ENCODE results near the gene LOXL1. TPM values are rescaled to one million over a fixed set of nuclear protein-coding genes. Genes with fewer than 3 reads are reported as not detected.

The LOXL1 gene
- total and polyA plus RNA-seq, 2 donors (not counting 1 experiment from before 2014, with no cell fraction given): 0.21 to 0.49 TPM

- Histone ChIP-seq H3K4me2 (replicated peaks; ENCODE audit: low read depth, low read length, poor library complexity, severe bottlenecking) (no peak overlapping the region), H3K9ac (ENCODE audit: low read length) (no peak overlapping the region), H3K4me1 (ENCODE audit: control insufficient read depth in 2 of 2, insufficient read depth in 2 of 2, low read length in 2 of 2) (no peaks in the 10 kb centered on the region), H4K20me1 (ENCODE audit: control insufficient read depth, insufficient read depth, low read length, poor library complexity, severe bottlenecking) (no peaks in the 10 kb centered on the region), H3K27ac (ENCODE audit: low read length in 2 of 2) (no peak overlapping the region), H3K36me3 (replicated peaks in 1 of 2; ENCODE audit: control extremely low read depth in 1 of 2, control insufficient read depth in 1 of 2, extremely low read depth in 1 of 2, insufficient read depth in 2 of 2, low read length in 1 of 2) (no peaks in the 10 kb centered on the region), H3K9me3 (ENCODE audit: control extremely low read depth in 1 of 3, control insufficient read depth in 2 of 3, insufficient read depth in 1 of 3, low read length in 2 of 3) (peaks cover 0 to 12% (median 0%) of the 10 kb centered on the region in 3 donors), H3K79me2 (ENCODE audit: control insufficient read depth, insufficient read depth, low read length) (no peaks in the 10 kb centered on the region), H2AFZ (ENCODE audit: insufficient read depth, low read depth, low read length, poor library complexity, severe bottlenecking) (no peak overlapping the region), H3K27me3 (replicated peaks in 1 of 4; ENCODE audit: control extremely low read depth in 1 of 4, control insufficient read depth in 3 of 4, insufficient read depth in 4 of 4, low read length in 3 of 4) (peaks cover 0 to 7% (median 0%) of the 10 kb centered on the region in 4 experiments), H3K4me3 (ENCODE audit: control extremely low read depth in 1 of 5, extremely low read depth in 1 of 5, insufficient read depth in 1 of 5, low read depth in 2 of 5, low read length in 4 of 5) (no peak overlapping the region)
- ATAC-seq (ENCODE audit: low read depth): no peak
- H3K27ac Mint-ChIP-seq: no peak overlapping the region
- DNase-seq: no peak
- no peak overlapping the region for H3K4me3 Mint-ChIP-seq
- no peak for TF ChIP-seq EZH2 (IDR thresholded peaks at IDR 0.05; ENCODE audit: borderline replicate concordance, insufficient read depth, low read depth, low read length, poor library complexity, severe bottlenecking)
- intact Hi-C loops (cut with micrococcal nuclease): no loop called here
- no CpG with 5 or more reads among the region's 2 CpGs for WGBS (ENCODE audit: insufficient coverage)
- POLR2A ChIA-PET: no interaction called here
- CTCF ChIA-PET: no interaction called here
- H3K4me1 Mint-ChIP-seq: no peaks in the 10 kb centered on the region
- H3K27me3 Mint-ChIP-seq: peaks cover 30% of the 10 kb centered on the region
- H3K9me3 Mint-ChIP-seq (ENCODE audit: insufficient read depth): no peaks in the 10 kb centered on the region
These were observed 11.2 kb upstream of the LOXL1 start for GRCh38 chr15:73915082-73915481.

- 92% methylated on average over 3 of the region's 3 CpGs for WGBS (ENCODE audit: insufficient coverage)
- H3K4me3 ChIP-seq (ENCODE audit: control extremely low read depth in 1 of 5, extremely low read depth in 1 of 5, insufficient read depth in 1 of 5, low read depth in 2 of 5, low read length in 4 of 5): no peak overlapping the region
- H3K27ac Mint-ChIP-seq: no peak overlapping the region
These were observed 7.5 kb upstream of the LOXL1 start for GRCh38 chr15:73918784-73919183.

More at GRCh38 chr15:73918784-73919183, 7.5 kb upstream of the LOXL1 start:
- no peak for ATAC-seq (ENCODE audit: low read depth)
- no peak overlapping the region for H3K4me3 Mint-ChIP-seq
- peaks cover 16% of the 10 kb centered on the region for H3K27me3 Mint-ChIP-seq
- peaks cover 0 to 12% (median 0%) of the 10 kb centered on the region in 3 donors for H3K9me3 ChIP-seq (ENCODE audit: control extremely low read depth in 1 of 3, control insufficient read depth in 2 of 3, insufficient read depth in 1 of 3, low read length in 2 of 3)
- H4K20me1 ChIP-seq (ENCODE audit: control insufficient read depth, insufficient read depth, low read length, poor library complexity, severe bottlenecking): no peaks in the 10 kb centered on the region
- H3K4me2 ChIP-seq (replicated peaks; ENCODE audit: low read depth, low read length, poor library complexity, severe bottlenecking): no peak overlapping the region
- no peaks in the 10 kb centered on the region for H3K9me3 Mint-ChIP-seq (ENCODE audit: insufficient read depth)
- H3K9ac ChIP-seq (ENCODE audit: low read length): no peak overlapping the region
- TF ChIP-seq EZH2 (IDR thresholded peaks at IDR 0.05; ENCODE audit: borderline replicate concordance, insufficient read depth, low read depth, low read length, poor library complexity, severe bottlenecking) (no peak), CTCF (IDR thresholded peaks at IDR 0.05) (no peak)
- no peaks in the 10 kb centered on the region for H3K79me2 ChIP-seq (ENCODE audit: control insufficient read depth, insufficient read depth, low read length)
- H3K4me1 Mint-ChIP-seq: peaks cover 6% of the 10 kb centered on the region
- no peak overlapping the region for H3K27ac ChIP-seq (ENCODE audit: low read length in 2 of 2)
- H3K27me3 ChIP-seq (replicated peaks in 1 of 4; ENCODE audit: control extremely low read depth in 1 of 4, control insufficient read depth in 3 of 4, insufficient read depth in 4 of 4, low read length in 3 of 4): peaks cover 0 to 5% (median 0%) of the 10 kb centered on the region in 4 experiments
- H2AFZ ChIP-seq (ENCODE audit: insufficient read depth, low read depth, low read length, poor library complexity, severe bottlenecking): no peak overlapping the region
- ChIA-PET POLR2A (no interaction called here), CTCF (no interaction called here)
- intact Hi-C loops (cut with micrococcal nuclease): no loop called here
- H3K4me1 ChIP-seq (ENCODE audit: control insufficient read depth in 2 of 2, insufficient read depth in 2 of 2, low read length in 2 of 2): peaks cover 0 to 4% of the 10 kb centered on the region in 2 donors
- no peaks in the 10 kb centered on the region for H3K36me3 ChIP-seq (replicated peaks in 1 of 2; ENCODE audit: control extremely low read depth in 1 of 2, control insufficient read depth in 1 of 2, extremely low read depth in 1 of 2, insufficient read depth in 2 of 2, low read length in 1 of 2)
- DNase-seq: no peak

Data from B cell (primary cell).